CD4-positive, CD25-positive, alpha-beta regulatory T cell (primary cell): ENCODE measurements around the gene SPRR1B. TPM values are rescaled to one million over a fixed set of nuclear protein-coding genes. Genes with fewer than 3 reads are reported as not detected.
"Not testable (repeated sequence)": the region's sequence is repeated elsewhere in the genome, so short reads cannot be mapped to it uniquely, and the experiment has no call there.

Experiments
- ATAC-seq, 2 donors: fragments of 150-1000 bp; cut with Tn5 transposase; one replicate each; pipeline ENCODE4 v1.10.0; 2021; ENCODE audit warnings: low read depth in 2 of 2, moderate number of reproducible peaks in 2 of 2, moderate library complexity in 1 of 2
- DNase-seq, 3 donors: peaks; one replicate each; pipeline versions ENCODE4 v3.0.0 to v3.0.0-alpha.2; 2012 to 2022; ENCODE audit warnings: mixed read lengths in 1 of 3
- H3K27ac ChIP-seq: one replicate; pipeline ENCODE4 v1.7.0; 2013; ENCODE audit warnings: mild to moderate bottlenecking, low read length; ENCODE audit not compliant: insufficient read depth, poor library complexity, severe bottlenecking
- H3K27me3 ChIP-seq: one replicate; pipeline ENCODE4 v1.7.0; 2013; ENCODE audit warnings: low read length; ENCODE audit not compliant: control insufficient read depth, insufficient read depth
- H3K36me3 ChIP-seq: one replicate; pipeline ENCODE4 v1.7.0; 2013; ENCODE audit warnings: mild to moderate bottlenecking, low read length, moderate library complexity; ENCODE audit not compliant: control insufficient read depth, insufficient read depth
- H3K4me1 ChIP-seq: 2 replicates; pipeline ENCODE4 v1.7.0; 2013; ENCODE audit warnings: mild to moderate bottlenecking, low read length; ENCODE audit not compliant: insufficient read depth, control insufficient read depth, poor library complexity, severe bottlenecking
- H3K4me3 ChIP-seq: one replicate; pipeline ENCODE4 v1.7.0; 2013; ENCODE audit warnings: low read depth, mild to moderate bottlenecking, low read length, moderate library complexity
- H3K9me3 ChIP-seq, 2 experiments: 1 replicate in 1 of 2; 2 replicates in 1 of 2; pipeline ENCODE4 v1.7.0; 2013; ENCODE audit warnings: low read length in 2 of 2, mild to moderate bottlenecking in 1 of 2, moderate library complexity in 1 of 2; ENCODE audit not compliant: control insufficient read depth in 2 of 2
- H3K27ac Mint-ChIP-seq, 3 donors: one replicate each; pipeline ENCODE4 v1.8.0; 2020 to 2022; ENCODE audit warnings: mild to moderate bottlenecking in 3 of 3, mixed read lengths in 3 of 3, moderate library complexity in 2 of 3
- H3K27me3 Mint-ChIP-seq: one replicate; pipeline ENCODE4 v1.8.0; 2022; ENCODE audit warnings: mild to moderate bottlenecking, mixed read lengths
- H3K36me3 Mint-ChIP-seq: one replicate; pipeline ENCODE4 v1.8.0; 2020; ENCODE audit warnings: mixed read lengths
- H3K4me1 Mint-ChIP-seq, 4 donors: one replicate each; pipeline ENCODE4 v1.8.0; 2020 to 2022; ENCODE audit warnings: mixed read lengths in 4 of 4, mild to moderate bottlenecking in 1 of 4
- H3K4me3 Mint-ChIP-seq, 4 donors: one replicate each; pipeline ENCODE4 v1.8.0; 2020 to 2022; ENCODE audit warnings: mild to moderate bottlenecking in 4 of 4, mixed read lengths in 4 of 4, moderate library complexity in 3 of 4
- H3K9me3 Mint-ChIP-seq, 7 donors: one replicate each; pipeline ENCODE4 v1.8.0; 2020 to 2022; ENCODE audit warnings: mixed read lengths in 7 of 7, mild to moderate bottlenecking in 3 of 7, moderate library complexity in 2 of 7
- polyA plus RNA-seq, 4 donors: library from polyadenylated mRNA; unstranded; fragments of 300-500 nt; fragmentation: Illumina TruSeq; gene quantifications; one replicate each; pipeline ENCODE4 v1.2.3, GENCODE V29; 2021
- total RNA-seq: library from RNA; stranded (reverse); gene quantifications from one replicate; pipeline ENCODE4 v1.2.3, GENCODE V29; 2022

The SPRR1B gene
- total and polyA plus RNA-seq, 5 donors from 2014 or later, result not detected

DNA sequence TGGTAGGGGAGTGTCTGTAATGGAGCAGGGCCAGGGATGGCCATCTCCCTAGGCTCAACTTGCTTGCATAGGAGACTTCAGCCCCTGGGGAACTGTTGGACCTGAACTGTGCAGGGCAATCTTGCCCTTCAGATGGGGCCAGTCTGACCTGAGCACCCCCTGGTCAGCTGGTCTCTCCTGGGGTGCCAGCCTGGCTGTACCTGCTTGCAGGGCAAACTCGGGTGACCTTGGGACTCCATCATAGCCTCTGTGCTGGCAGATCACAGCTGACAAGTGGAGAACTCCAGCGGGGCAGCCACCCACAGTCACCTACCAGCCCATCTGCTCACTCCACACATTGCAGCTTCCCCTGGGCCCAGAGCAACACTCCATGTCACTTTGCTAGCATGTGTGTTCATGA, 18.2 kb downstream of the SPRR1B start:
- Histone ChIP-seq H3K4me3 (no peak overlapping the region), H3K27ac (no peak overlapping the region), H3K36me3 (no peaks in the 10 kb centered on the region), H3K27me3 (peaks cover 9% of the 10 kb centered on the region), H3K9me3 (no peaks in the 10 kb centered on the region), H3K4me1 (no peaks in the 10 kb centered on the region)
- no peak for DNase-seq
- no peaks in the 10 kb centered on the region for H3K36me3 Mint-ChIP-seq
- no peak overlapping the region for H3K27ac Mint-ChIP-seq
- peaks cover 28% of the 10 kb centered on the region for H3K27me3 Mint-ChIP-seq
- H3K4me1 Mint-ChIP-seq, result no peaks in the 10 kb centered on the region
- ATAC-seq, result no peak
- peaks cover 0 to 2% (median 0%) of the 10 kb centered on the region in 7 donors for H3K9me3 Mint-ChIP-seq
- no peak overlapping the region for H3K4me3 Mint-ChIP-seq

DNA sequence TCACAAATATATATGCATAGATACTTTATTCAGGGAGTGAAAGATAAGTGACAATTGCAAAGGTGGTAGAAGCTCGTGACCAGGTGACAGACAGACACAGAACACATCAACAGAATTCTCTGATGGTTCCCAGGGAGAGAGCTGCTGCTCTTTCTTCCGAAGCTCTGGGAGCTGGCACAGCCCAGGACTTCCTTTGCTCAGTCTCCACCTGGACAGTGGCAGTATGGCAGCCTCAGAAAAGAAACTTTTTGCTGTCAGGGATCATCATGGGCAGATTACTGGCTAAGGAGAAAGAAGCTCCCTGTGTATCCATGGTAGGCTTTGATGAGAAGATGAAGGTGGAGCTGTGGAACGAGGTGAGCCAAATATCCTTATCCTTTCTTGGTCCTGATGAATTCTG, 25.1 kb downstream of the SPRR1B start:
- H3K4me1 ChIP-seq, DNase-seq, ATAC-seq, H3K36me3 Mint-ChIP-seq, H3K4me3 Mint-ChIP-seq, H3K4me3 ChIP-seq, H3K36me3 ChIP-seq, H3K4me1 Mint-ChIP-seq, H3K9me3 ChIP-seq, H3K27ac Mint-ChIP-seq, H3K9me3 Mint-ChIP-seq, H3K27me3 ChIP-seq, H3K27ac ChIP-seq: not testable (repeated sequence)
- peaks cover 45% of the 10 kb centered on the region for H3K27me3 Mint-ChIP-seq

DNA sequence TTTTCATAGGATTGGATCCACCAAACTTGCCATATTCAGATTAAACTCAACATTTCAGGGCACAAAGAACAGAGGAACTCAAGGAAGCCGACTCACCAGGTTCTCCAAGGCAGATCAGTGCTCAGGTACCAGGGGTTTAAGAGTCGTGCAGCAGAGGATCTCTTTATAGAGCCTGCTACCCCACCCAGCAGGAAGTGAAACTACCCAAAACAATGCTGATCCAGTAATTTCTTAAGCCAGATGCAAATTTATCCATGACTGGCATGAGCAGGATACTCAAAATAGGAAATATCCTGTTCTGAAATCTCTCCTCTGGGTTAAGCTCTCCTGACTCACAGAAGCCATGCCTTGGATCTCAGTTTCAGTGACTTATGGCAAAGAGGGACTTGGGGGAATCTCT, 26.4 kb downstream of the SPRR1B start, which contains the start of gene SPRR2A:
TSS of gene SPRR2A (minus strand) at position 138 of the 400 bp plus-strand sequence. CDS start 777 bp downstream, outside the sequence.
- no peak within 1 kb of the TSS for H3K27ac ChIP-seq

DNA sequence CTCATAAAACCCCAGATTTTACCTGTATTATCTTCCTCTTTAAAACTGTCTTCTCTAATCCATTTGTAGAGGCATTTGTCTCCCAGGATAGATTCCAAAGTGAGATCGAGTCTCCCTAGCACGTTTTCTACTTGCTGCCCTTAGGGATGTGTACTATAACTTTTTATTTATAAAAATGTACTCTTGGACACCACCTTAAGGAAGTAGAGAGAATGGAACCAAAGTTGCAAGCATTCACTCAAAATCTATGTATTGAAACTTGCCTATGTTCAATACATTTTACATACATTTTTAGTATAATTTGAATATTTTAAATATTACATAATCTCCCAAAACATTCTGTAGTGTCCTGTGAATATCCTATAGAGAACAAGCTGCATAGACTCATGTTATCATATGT, 27.2 kb downstream of the SPRR1B start:
- H3K27me3 ChIP-seq, result peaks cover 4% of the 10 kb centered on the region
- Mint-ChIP-seq H3K27ac (no peak overlapping the region), H3K36me3 (no peaks in the 10 kb centered on the region), H3K27me3 (peaks cover 41% of the 10 kb centered on the region), H3K4me3 (no peak overlapping the region), H3K4me1 (no peaks in the 10 kb centered on the region), H3K9me3 (peaks cover 0 to 2% (median 0%) of the 10 kb centered on the region in 7 donors)
- H3K4me1 ChIP-seq, result no peaks in the 10 kb centered on the region
- ATAC-seq (no peak), DNase-seq (no peak)
- no peak overlapping the region for H3K27ac ChIP-seq
- H3K36me3 ChIP-seq, result no peaks in the 10 kb centered on the region
- no peaks in the 10 kb centered on the region for H3K9me3 ChIP-seq
- H3K4me3 ChIP-seq, result no peak overlapping the region

More for the DNA sequence above, 26.4 kb downstream of the SPRR1B start, which contains the start of gene SPRR2A:
- Histone ChIP-seq H3K9me3 (no peaks in the 10 kb centered on the region), H3K4me1 (no peaks in the 10 kb centered on the region), H3K36me3 (no peaks in the 10 kb centered on the region), H3K4me3 (no peak within 1 kb of the TSS), H3K27me3 (peaks cover 4% of the 10 kb centered on the region)
- Mint-ChIP-seq H3K27me3 (peaks cover 42% of the 10 kb centered on the region), H3K4me1 (no peaks in the 10 kb centered on the region), H3K27ac (no peak within 1 kb of the TSS), H3K9me3 (peaks cover 0 to 2% (median 0%) of the 10 kb centered on the region in 7 donors), H3K36me3 (no peaks in the 10 kb centered on the region), H3K4me3 (no peak within 1 kb of the TSS)
- DNase-seq (no peak), ATAC-seq (no peak)

DNA sequence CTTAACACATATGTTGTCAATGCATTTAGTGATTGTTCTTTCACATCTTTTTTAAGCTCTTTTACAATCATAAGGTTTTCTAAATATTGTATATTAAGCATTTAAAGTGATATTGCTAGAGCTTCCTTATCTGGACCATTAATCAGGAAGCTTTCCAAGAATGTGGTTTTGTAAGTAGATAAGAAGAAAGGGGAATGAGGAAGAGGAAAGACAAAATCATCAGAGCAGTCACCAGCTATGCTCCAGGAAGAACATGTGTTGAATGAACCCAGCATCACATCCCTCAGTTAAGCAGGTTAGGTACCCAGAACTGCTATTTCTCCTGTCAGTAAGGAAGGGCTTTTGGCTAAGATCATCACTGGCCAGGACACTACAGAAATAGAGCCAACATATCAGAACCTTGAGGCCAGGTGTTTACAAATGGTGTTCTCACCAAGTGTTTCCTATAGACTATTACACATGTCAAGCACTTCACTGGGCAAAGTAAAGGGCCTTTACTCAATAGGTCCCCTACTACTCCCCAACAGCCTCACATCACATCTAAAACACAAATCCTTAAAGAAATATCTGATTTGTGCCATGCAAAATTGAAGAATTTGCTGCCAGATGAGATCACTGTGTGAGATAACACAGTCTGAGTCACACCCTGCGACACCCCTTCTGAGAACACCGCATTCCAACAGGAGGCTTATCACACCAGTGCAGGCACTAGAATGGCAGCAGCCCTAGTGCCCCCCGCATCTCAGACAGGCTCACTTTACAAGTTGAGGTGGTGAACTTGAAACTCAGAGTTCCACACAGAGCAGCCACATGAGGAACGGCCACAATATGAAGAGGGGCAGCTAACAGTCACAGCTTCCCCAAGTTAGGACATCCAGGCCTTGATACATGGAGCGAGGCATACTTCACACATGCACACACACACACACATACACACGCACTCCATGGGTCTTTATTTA, 28.1 kb downstream of the SPRR1B start:
- Mint-ChIP-seq H3K4me1 (no peaks in the 10 kb centered on the region), H3K27ac (no peak overlapping the region), H3K4me3 (no peak overlapping the region), H3K27me3 (peaks cover 41% of the 10 kb centered on the region), H3K9me3 (peaks cover 0 to 2% (median 0%) of the 10 kb centered on the region in 7 donors), H3K36me3 (no peaks in the 10 kb centered on the region)
- Histone ChIP-seq H3K36me3 (no peaks in the 10 kb centered on the region), H3K27me3 (peaks cover 4% of the 10 kb centered on the region), H3K27ac (no peak overlapping the region), H3K9me3 (no peaks in the 10 kb centered on the region), H3K4me3 (no peak overlapping the region), H3K4me1 (no peaks in the 10 kb centered on the region)
- DNase-seq, result no peak
- no peak for ATAC-seq

DNA sequence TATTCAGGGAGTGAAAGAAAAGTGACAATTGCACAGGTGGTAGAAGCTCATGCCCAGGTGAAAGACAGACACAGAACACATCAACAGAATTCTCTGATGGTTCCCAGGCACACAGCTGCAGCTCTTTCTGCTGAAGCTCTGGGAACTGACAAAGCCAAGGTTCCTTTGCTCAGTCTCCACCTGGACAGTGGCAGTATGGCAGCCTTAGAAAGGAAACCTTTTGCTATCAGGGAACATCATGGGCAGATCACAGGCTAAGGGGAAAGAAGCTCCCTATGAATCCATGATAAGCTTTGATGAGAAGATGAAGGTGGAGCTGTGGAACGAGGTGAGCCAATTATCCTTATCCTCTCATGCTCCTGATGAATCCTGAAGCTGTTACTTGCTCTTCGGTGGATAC, 39.2 kb downstream of the SPRR1B start:
- Mint-ChIP-seq H3K27me3 (peaks cover 10% of the 10 kb centered on the region), H3K4me3 (no peak overlapping the region)
- DNase-seq, result no peak

DNA sequence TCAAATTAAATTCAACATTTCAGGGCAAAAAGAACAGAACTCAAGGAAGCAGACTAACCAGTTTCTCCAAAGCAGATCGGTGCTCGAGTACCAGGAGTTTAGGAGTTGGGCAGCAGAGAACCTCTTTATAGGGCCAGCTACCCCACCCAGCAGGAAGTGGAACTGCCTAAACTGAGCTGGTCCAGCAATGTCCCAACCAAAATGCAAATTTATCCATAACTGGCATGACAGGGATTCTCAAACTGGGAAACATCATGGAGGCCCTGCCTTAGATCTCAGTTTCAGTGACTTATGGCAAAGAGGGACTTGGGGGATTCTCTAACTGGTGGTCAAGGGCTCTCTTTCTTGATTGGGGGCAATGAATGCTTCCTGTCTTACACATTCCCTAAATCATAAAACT, 40.5 kb downstream of the SPRR1B start, which contains the start of gene SPRR2B:
TSS of gene SPRR2B (minus strand) at position 101 of the 400 bp plus-strand sequence. CDS start 772 bp downstream, outside the sequence.
- DNase-seq, result no peak
- H3K27ac ChIP-seq, result no peak within 1 kb of the TSS
- H3K4me3 ChIP-seq, result no peak within 1 kb of the TSS
- Mint-ChIP-seq H3K27me3 (peaks cover 4% of the 10 kb centered on the region), H3K27ac (no peak within 1 kb of the TSS), H3K9me3 (peaks cover 0 to 2% (median 0%) of the 10 kb centered on the region in 7 donors), H3K4me1 (no peaks in the 10 kb centered on the region), H3K4me3 (no peak within 1 kb of the TSS), H3K36me3 (no peaks in the 10 kb centered on the region)
- no peak for ATAC-seq
- no peaks in the 10 kb centered on the region for H3K4me1 ChIP-seq
- H3K27me3 ChIP-seq, result peaks cover 1% of the 10 kb centered on the region
- no peaks in the 10 kb centered on the region for H3K9me3 ChIP-seq
- H3K36me3 ChIP-seq, result no peaks in the 10 kb centered on the region

More for the DNA sequence above, 39.2 kb downstream of the SPRR1B start:
- peaks cover 0 to 2% (median 0%) of the 10 kb centered on the region in 7 donors for H3K9me3 Mint-ChIP-seq
- H3K27ac ChIP-seq, result no peak overlapping the region
- H3K27me3 ChIP-seq, result peaks cover 1% of the 10 kb centered on the region
- no peak for ATAC-seq
- H3K27ac Mint-ChIP-seq, result no peak overlapping the region
- no peak overlapping the region for H3K4me3 ChIP-seq
- H3K36me3 ChIP-seq, result no peaks in the 10 kb centered on the region
- no peaks in the 10 kb centered on the region for H3K4me1 Mint-ChIP-seq
- H3K4me1 ChIP-seq, result no peaks in the 10 kb centered on the region
- H3K9me3 ChIP-seq, result no peaks in the 10 kb centered on the region
- no peaks in the 10 kb centered on the region for H3K36me3 Mint-ChIP-seq
